GM18867 (cell line): ENCODE measurements around the gene CGB5.

Experiments used
- ATAC-seq: cut with Tn5 transposase; IDR thresholded peaks from one replicate; pipeline ENCODE4 v1.9.1; 2021; ENCODE audit warnings: mild to moderate bottlenecking, moderate library complexity; ENCODE audit not compliant: unreplicated experiment

Gene CGB5

GRCh38 chr19:49085020-49085867 lies 41.6 kb downstream of the CGB5 start, which contains the start of gene SNRNP70:
Gene SNRNP70, plus strand, starts transcription at chr19:49085451. Its CDS starts 964 bp downstream, at chr19:49086415.
- peak; percentile 91 for ATAC-seq

DNA sequence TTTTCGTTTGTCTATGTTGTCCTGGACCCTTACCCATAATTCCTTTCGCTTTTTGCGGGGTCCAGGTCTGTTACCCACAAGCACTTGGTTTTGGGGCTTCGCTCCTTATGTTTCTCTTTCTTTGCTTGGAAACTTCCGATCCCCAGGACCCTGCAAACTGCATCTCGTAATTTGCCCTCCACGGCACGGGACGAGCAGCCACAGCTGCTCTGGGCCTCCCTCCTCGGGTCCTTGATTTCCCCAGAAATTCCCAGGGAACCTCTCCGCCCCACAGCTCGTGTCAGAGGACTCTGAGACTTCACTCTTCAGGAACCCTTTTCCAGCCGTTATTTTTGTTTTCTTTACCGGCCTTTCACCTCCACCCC lies 42.2 kb downstream of the CGB5 start:
- ATAC-seq, result no peak

DNA sequence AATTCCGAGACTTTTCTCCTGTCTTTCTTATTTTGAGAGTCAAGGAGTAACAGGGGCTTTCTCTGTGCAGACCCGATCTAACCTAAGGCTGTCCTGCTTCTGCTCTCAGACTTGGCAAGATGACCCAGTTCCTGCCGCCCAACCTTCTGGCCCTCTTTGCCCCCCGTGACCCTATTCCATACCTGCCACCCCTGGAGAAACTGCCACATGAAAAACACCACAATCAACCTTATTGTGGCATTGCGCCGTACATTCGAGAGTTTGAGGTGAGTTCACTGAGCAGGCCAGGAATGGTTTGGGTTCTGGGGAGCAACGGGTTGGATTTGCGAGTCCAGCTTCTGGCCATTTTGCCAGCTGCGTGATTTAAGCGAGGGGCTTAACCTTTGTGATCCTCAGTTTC lies 42.6 kb downstream of the CGB5 start:
- no peak for ATAC-seq

DNA sequence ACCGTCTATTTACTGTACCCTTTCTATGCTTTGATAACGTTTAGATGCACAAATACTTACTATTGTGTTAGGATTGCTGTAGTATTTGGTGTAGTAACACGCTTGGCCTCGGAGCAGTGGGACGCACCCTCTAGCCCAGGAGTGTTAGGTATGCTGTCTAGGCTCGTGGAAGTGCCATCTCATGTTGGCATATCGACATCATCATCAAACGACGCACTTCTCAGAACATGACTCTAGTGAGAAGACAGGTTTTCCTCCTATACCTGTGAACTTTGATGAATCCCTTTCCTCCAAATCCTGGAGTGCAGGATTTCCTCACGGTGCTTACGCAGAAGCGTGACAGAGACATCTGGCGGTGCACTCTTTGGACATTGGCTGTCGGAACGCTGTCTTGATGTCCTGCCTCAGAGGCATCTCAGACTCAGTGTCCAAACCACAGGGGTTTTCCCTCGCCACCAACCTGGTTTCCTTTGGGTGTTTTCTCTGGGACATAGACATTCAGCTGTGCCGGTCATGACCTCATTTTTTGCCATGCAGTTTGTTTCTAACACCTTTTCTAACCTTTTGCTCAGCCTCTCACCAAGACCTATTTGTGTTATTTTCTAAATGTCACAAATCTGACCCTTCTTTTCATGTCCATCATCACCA lies 47.9 kb downstream of the CGB5 start:
- no peak for ATAC-seq

- ATAC-seq, result no peak
Observed at GRCh38 chr19:49092686-49093085, 49.0 kb downstream of the CGB5 start.
